Glomerular endothelial cell (primary cell): Measurements from ENCODE around the gene PPFIBP1. TPM values are rescaled to one million over a fixed set of nuclear protein-coding genes. Genes with fewer than 3 reads are reported as not detected.
"Not testable (repeated sequence)": the region's sequence is repeated elsewhere in the genome, so short reads cannot be mapped to it uniquely, and the experiment has no call there.

Experiments
- DNase-seq: peaks from one replicate; pipeline ENCODE4 v3.0.0-alpha.2; 2011; ENCODE audit warnings: low read depth, low spot score; ENCODE audit errors: extremely low read depth
- total RNA-seq: library from RNA; depleted of rRNA; stranded (reverse); fragments of >200 nt; gene quantifications from 2 replicates; pipeline ENCODE4 v1.2.3, GENCODE V29; 2015

Gene PPFIBP1
- total RNA-seq, 1 donor from 2014 or later: 125 TPM

DNA sequence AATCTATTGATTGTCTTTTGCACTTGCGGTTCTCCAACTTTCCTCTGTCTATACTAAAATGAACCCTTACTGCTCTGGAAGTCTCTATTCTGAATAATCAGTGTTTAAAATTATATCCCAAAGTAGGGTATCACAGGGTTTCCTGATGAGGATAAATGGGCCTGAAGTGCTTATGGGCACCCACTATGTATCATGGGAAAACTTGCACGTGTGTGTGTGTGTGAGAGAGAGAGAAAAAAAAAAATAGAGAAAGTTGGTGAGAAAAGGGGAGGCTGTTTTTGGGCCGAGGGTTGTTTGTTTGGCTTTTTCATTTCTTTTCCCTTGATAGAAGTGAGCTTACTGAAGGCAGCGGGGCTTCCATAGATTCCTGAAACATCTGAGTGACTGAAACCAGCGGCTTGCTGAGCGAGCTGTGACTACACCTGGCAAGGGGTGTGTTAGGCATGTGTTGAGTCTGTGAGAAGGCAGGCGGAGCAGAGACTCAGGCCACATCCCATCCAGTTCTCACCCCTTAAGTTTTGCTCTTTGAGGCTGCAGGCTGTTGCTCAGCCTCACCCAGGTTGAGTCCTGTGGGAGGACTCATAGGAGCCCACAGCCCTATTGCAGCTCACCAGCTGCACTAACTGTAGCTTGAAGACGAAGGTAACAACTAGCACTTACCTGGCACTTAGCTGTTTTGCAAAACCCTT lies 17.2 kb downstream of the PPFIBP1 start:
- DNase-seq: no peak

- DNase-seq: no peak
These were observed 18.6 kb downstream of the PPFIBP1 start for GRCh38 chr12:27542628-27543027.

DNA sequence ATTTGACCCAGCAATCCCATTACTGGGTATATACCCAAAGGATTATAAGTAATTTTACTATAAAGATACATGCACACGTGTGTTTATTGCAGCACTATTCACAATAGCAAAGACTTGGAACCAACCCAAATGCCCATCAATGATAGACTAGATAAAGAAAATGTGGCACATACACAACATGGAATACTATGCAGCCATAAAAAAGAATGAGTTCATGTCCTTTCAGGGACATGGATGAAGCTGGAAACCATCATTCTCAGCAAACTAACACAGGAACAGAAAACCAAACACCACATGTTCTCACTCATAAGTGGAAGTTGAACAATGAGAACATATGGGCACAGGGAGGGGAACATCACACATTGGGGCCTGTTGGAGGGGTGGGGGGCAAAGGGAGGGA lies 20.9 kb downstream of the PPFIBP1 start:
- DNase-seq: not testable (repeated sequence)

- DNase-seq: no peak
These were observed 21.7 kb downstream of the PPFIBP1 start for GRCh38 chr12:27545665-27546064.

DNA sequence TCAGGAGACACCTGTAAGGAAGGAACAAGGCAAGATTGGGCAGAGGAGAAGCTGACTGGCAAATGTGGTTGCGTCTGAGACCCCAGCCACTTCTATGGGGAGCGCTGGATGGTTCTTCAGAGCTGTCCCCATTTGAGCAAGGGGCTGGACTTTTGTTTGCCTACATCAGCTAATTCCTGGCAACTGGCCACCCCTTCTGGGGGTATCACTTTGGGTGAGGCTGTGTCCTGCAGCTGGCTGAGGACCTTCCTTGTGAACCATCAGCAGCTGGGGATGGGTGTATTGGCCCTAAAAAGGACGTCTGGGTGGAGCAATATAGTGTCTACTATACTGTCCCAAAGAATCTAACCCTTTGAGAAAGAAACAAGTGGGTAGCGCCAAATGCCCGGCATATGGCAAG lies 23.6 kb downstream of the PPFIBP1 start:
- DNase-seq: no peak

- DNase-seq: no peak
These were observed 24.5 kb downstream of the PPFIBP1 start for GRCh38 chr12:27548301-27549199.

DNA sequence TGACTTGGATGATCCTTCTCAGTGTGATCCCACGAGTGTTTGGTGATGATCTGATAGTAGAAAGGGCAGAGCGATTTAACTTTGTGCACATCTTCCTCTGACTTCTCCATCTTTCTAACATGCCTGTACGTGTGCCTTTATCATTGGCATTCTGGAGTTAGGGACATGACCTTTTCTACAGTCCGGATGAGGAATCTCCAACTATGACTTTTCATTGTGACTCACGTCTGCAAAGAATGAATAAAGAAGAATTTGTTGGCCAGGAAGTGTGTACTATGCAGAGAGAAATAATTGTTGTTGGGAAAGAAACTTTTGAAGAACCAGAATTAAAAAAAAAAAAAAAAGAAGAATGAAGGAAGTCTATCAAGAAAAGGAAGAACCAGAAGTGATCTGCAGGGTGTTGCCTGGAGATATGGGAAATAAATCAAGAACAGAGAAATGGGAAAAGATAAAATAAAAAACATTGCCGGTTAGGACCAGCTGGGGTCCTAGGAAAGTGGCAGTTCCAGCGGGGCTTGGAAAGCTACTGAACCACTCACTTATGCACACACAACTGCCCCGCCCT lies 25.3 kb downstream of the PPFIBP1 start:
- DNase-seq: no peak

- DNase-seq: no peak
These were observed 26.0 kb downstream of the PPFIBP1 start for GRCh38 chr12:27549801-27550652.

DNA sequence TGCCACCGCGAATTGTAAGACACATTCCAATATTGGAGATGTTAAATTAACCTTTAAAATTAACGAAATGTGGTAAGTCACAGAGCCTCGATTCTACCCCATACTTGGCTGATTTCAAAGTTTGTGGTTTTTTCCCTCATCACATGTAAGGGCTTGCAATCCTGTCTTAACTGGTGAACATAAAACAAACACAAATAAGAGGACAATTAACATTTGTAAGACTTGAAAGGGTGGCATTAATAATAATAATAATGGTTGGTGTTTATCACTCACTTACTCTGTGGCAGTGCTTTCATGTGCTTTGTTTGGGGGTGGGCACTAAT lies 26.6 kb downstream of the PPFIBP1 start:
- no peak for DNase-seq

GRCh38 chr12:27551172-27551840 lies 27.3 kb downstream of the PPFIBP1 start:
- no peak for DNase-seq

DNA sequence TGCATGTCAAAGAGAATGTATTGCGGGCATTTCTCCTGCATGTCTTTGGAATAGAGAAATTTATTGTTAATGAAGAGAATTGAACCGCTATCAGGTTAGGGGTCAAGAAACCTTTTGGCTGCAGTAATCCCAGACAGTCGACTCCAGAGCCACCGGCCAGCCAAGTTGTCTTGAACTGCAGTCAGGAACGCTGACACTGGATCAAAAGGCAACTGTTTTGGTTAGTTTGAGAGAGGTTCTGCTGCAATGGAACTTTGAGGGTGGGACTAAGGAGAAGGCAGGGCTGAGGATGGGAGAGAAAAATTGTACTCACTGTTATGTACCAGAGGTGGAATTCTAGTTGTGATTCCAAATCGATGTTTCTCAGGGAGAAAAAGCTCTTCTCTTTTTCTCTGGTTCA lies 28.2 kb downstream of the PPFIBP1 start:
- no peak for DNase-seq

DNA sequence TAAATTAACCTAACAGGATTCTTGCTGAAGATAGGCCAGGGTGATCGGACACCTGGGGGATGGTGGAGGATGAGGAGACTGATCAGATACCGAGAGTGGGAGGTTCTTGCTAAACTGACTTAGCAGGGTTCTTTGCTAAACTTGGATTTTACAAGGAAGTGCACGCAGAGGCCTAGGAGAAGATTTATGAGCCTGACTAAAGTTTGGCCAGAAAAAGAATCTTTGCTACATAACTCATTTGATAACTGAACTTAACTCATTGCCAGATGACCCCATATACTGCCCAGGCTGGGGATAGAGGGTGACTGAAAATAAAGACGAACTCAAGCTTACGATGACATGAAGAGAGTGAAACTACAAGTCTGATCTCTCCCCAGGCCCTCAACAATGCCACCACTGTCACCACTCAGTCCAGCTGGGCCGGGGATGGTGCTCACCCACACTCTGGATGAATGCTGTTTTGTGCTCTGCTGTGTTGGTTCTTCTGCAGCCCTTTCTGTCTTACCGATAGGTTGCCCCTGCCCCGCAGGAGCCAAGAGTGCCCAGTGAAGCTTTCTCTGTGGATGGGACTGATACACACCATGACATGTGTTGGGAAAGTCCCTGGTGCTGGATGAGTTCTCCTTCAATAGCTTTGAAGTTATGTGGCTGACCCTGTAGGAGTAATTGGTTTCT lies 29.0 kb downstream of the PPFIBP1 start:
- no peak for DNase-seq

DNA sequence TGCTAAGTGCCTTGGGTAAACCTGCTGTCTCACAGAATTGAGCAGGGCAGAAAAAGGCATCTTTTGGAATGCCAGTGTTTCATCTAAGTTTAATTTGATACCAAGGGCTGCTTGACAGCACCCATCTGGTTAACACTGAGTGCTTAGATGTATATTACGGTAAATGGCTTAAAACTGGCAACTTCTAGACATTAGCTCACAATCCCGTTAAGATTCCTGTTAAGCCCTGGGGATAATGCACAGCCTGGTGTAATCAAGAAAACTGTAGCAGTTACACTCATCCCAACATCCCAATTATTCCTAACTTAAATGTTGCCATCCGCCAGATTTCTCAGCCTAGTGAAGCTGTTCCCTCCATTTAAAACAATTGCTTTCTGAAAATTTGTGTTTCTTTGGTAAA lies 29.9 kb downstream of the PPFIBP1 start:
- DNase-seq: no peak

DNA sequence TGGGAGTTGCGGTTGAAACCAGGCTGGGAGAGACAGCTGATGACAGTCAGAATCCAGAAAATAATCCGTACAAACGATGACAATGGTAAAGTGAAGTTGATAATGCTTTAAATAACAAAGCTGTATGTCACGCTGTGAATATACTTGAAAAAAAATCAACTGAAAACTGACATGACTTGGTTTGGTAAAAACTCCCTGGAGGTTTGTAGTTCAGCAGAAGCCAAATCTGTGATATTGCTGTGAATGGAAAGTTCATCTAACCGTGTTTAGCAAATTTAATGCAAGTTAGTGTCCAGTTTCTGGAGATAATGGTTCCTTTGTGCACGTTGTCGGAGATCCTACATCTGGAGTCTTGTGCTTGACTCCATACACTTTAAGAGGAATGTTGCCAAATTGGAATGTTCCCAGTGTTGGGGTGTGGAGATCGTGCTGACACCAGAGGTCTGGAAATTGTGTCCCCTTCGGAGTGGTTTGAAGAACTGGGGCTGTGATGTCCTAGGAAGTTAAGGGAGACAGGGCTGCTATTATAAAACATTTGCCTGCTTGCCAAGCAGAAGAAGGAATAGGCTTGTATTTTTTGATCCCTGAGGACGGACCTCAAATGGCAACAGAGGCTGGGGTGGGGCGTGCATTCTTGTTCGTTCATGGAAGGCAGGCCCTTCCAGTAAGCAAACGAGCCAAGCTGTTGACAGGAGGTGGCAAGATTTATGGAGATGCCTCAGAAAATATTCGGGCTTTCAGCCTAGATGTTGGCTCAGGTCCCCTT lies 30.6 kb downstream of the PPFIBP1 start:
- DNase-seq: no peak

DNA sequence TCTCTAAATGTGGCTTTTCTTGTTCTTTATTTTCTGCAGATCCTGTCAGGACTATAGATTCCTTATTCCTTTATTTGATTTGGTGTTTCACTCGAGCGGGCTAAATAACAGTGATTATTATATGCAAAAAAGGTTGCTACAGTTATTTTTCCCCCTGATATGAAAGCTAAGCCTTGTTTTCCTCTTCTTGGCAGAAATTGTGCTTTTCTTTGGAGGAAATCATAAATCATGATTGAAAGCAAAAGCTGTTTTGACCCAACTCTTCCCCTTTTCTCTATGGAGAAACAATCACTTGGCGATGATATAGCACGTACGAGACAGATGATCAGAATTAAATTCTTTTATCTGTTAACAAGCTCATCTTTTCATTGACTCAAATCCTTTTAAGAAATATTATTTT lies 31.4 kb downstream of the PPFIBP1 start:
- DNase-seq: no peak

GRCh38 chr12:27555925-27556778 lies 32.1 kb downstream of the PPFIBP1 start:
- no peak for DNase-seq

DNA sequence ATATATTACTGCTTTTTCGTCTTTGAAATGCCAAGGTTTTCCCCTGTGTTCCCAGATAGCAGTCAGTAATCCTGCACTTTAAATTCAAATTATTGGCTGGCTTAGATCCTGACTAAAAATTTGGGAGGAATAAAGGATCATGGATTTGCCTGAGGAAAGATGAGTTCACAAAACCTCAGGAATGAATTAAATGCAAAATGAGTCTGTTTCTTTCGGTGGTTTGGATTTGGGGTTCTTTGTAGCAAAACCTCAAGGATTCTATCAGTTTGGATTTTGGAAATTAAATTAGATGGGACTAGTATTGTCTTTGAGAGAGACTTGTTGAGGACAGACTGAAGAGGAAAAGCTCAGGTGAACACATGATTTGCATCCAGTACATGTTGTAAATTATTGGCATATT lies 36.1 kb downstream of the PPFIBP1 start:
- DNase-seq: no peak
